Fibroblast of villous mesenchyme (primary cell): ENCODE measurements around the gene PDIA5. TPM values are rescaled to one million over a fixed set of nuclear protein-coding genes. Genes with fewer than 3 reads are reported as not detected.

Experiments used
- DNase-seq: peaks from one replicate; pipeline ENCODE4 v3.0.0-alpha.2; 2010; ENCODE audit warnings: low read depth
- H3K4me3 ChIP-seq: 2 replicates; pipeline ENCODE4 v1.5.1; 2011; ENCODE audit warnings: low read depth, mild to moderate bottlenecking, low read length
- CTCF ChIP-seq: IDR thresholded peaks from 2 replicates; pipeline ENCODE4 v1.5.1; 2012; ENCODE audit warnings: low read depth, mild to moderate bottlenecking, low read length; ENCODE audit not compliant: insufficient read depth
- total RNA-seq: library from RNA; depleted of rRNA; stranded (reverse); fragments of >200 nt; gene quantifications from 2 replicates; pipeline ENCODE4 v1.2.3, GENCODE V29; 2012

Gene PDIA5
- total RNA-seq, 1 donor: 43.6 TPM

GRCh38 chr3:123068601-123069381 is 2.0 kb downstream of the PDIA5 start:
- no peak for TF ChIP-seq CTCF
- no peak for DNase-seq
- peak overlapping the region; percentile 88 for H3K4me3 ChIP-seq

GRCh38 chr3:123070510-123070909 is 3.7 kb downstream of the PDIA5 start:
- DNase-seq: no peak
- TF ChIP-seq CTCF: no peak
- H3K4me3 ChIP-seq: no peak overlapping the region

GRCh38 chr3:123071146-123071545 is 4.3 kb downstream of the PDIA5 start:
- peak; percentile 41 for TF ChIP-seq CTCF
- peak; percentile 24 for DNase-seq
- H3K4me3 ChIP-seq: no peak overlapping the region

- DNase-seq: no peak
- no peak for TF ChIP-seq CTCF
- no peak overlapping the region for H3K4me3 ChIP-seq
Measured at GRCh38 chr3:123071581-123071980, 4.8 kb downstream of the PDIA5 start.

GRCh38 chr3:123072152-123072551 is 5.3 kb downstream of the PDIA5 start:
- DNase-seq: no peak
- no peak overlapping the region for H3K4me3 ChIP-seq
- no peak for TF ChIP-seq CTCF

- DNase-seq: no peak
- H3K4me3 ChIP-seq: no peak overlapping the region
- no peak for TF ChIP-seq CTCF
Measured at GRCh38 chr3:123072564-123072963, 5.7 kb downstream of the PDIA5 start.

GRCh38 chr3:123075359-123075758 is 8.5 kb downstream of the PDIA5 start:
- H3K4me3 ChIP-seq: no peak overlapping the region
- peak; percentile 17 for DNase-seq
- TF ChIP-seq CTCF: no peak
